Prostate gland (tissue), 2 donors: Measurements from ENCODE around the gene GOLIM4. TPM values are rescaled to one million over a fixed set of nuclear protein-coding genes. Genes with fewer than 3 reads are reported as not detected.
"Not testable (repeated sequence)": the region's sequence is repeated elsewhere in the genome, so short reads cannot be mapped to it uniquely, and the experiment has no call there.

Experiments
- DNase-seq: peaks from one replicate; pipeline ENCODE4 v3.0.0-alpha.2; 2019; ENCODE audit warnings: low spot score
- H3K27ac ChIP-seq, 2 donors: fragments of 200-600 bp; sonication (generic); 2 replicates each; pipeline ENCODE4 v1.5.1; 2017 to 2019
- H3K27me3 ChIP-seq: fragments of 200-600 bp; sonication (generic); replicated peaks from 2 replicates; pipeline ENCODE4 v1.5.1; 2019; ENCODE audit not compliant: insufficient read depth
- H3K36me3 ChIP-seq, 2 donors: fragments of 200-600 bp; sonication (generic); 1 replicate in 1 of 2; 2 replicates in 1 of 2; pipeline versions ENCODE4 v1.5.1 to v1.8.1; 2017 to 2019
- H3K4me1 ChIP-seq: fragments of 200-600 bp; sonication (generic); replicated peaks from 2 replicates; pipeline ENCODE4 v1.5.1; 2019
- H3K4me3 ChIP-seq, 2 donors: fragments of 200-600 bp; sonication (generic); 2 replicates each; pipeline ENCODE4 v1.5.1; 2017 to 2019
- H3K9me3 ChIP-seq: fragments of 200-600 bp; sonication (generic); 2 replicates; pipeline ENCODE4 v1.5.1; 2017
- CTCF ChIP-seq, 4 experiments: fragments of 200-600 bp in 2 of 4; fragments of 450-650 bp in 2 of 4; sonication (generic) in 2 of 4; IDR thresholded peaks; 1 replicate in 3 of 4; 2 replicates in 1 of 4; pipeline ENCODE4 v1.5.1; 2016 to 2019; ENCODE audit warnings: antibody characterized with exemption in 4 of 4, mild to moderate bottlenecking in 2 of 4, moderate library complexity in 2 of 4
- POLR2A ChIP-seq: fragments of 450-650 bp; IDR thresholded peaks from one replicate; pipeline ENCODE4 v1.6.1; 2016; ENCODE audit warnings: antibody characterized with exemption, mild to moderate bottlenecking
- POLR2AphosphoS5 ChIP-seq: sonication (generic); formaldehyde crosslinking; IDR thresholded peaks from one replicate; pipeline ENCODE4 v1.6.1; 2017; ENCODE audit warnings: antibody characterized with exemption
- WGBS: methylation state at CpG from one replicate; pipeline ENCODE4 v1.1.5; 2018; 5-methylcytosine and 5-hydroxymethylcytosine counted together
- intact Hi-C: fragments of 100-400 bp; cut with DNase I; formaldehyde crosslinking; loops from one replicate; pipeline ENCODE4 v1.14.2; 2022
- total RNA-seq, 2 donors: library from RNA; depleted of rRNA; stranded (reverse); fragments of >200 nt; gene quantifications; one replicate each; pipeline ENCODE4 v1.1.0, GENCODE V29; 2016

GOLIM4 gene
- total RNA-seq: 10 to 100 TPM; 22.3 to 25.5 TPM

GRCh38 chr3:168095611-168096209, at the start of gene GOLIM4:
Gene GOLIM4 (minus strand): TSS chr3:168095924. CDS start chr3:168095285, 639 bp downstream.
- peak; percentile 94 for DNase-seq
- under 1% methylated on average over 52 of the region's 52 CpGs for WGBS
- TF ChIP-seq POLR2A (peak; percentile 63), CTCF (IDR thresholded peaks at IDR 0.05) (peak in 1 of 4 experiments; percentile 14), POLR2AphosphoS5 (peak; percentile 81)
- intact Hi-C loops: loop anchor here (2.0 to 5.0 kb wide), 2 partner anchors 38 to 69 kb away; no protein-coding TSS in a partner anchor
- Histone ChIP-seq H3K4me3 (peak within 1 kb of the TSS; percentile 65 to 70), H3K4me1 (no peaks in the 10 kb centered on the region), H3K27me3 (no peaks in the 10 kb centered on the region), H3K9me3 (no peaks in the 10 kb centered on the region), H3K27ac (peak within 1 kb of the TSS; percentile 87 to 89), H3K36me3 (no peaks in the 10 kb centered on the region)

- intact Hi-C loops: no loop called here
- 84% methylated on average over 6 of the region's 6 CpGs for WGBS
Observed at GRCh38 chr3:168141405-168141998, 45.8 kb upstream of the GOLIM4 start.

GRCh38 chr3:168139947-168140346, 44.2 kb upstream of the GOLIM4 start:
- TF ChIP-seq POLR2AphosphoS5 (no peak), CTCF (IDR thresholded peaks at IDR 0.05) (no peak), POLR2A (no peak)
- H3K36me3 ChIP-seq: no peaks in the 10 kb centered on the region
- no peak overlapping the region for H3K4me3 ChIP-seq
- no peak overlapping the region for H3K27ac ChIP-seq
- intact Hi-C loops: no loop called here
- no peaks in the 10 kb centered on the region for H3K27me3 ChIP-seq
- DNase-seq: peak; percentile 30
- H3K9me3 ChIP-seq: no peaks in the 10 kb centered on the region
- 42% methylated on average over 3 of the region's 3 CpGs for WGBS
- H3K4me1 ChIP-seq: no peaks in the 10 kb centered on the region

More at GRCh38 chr3:168141405-168141998, 45.8 kb upstream of the GOLIM4 start:
- H3K4me1 ChIP-seq: no peaks in the 10 kb centered on the region
- H3K4me3 ChIP-seq: no peak overlapping the region
- H3K27me3 ChIP-seq: no peaks in the 10 kb centered on the region
- no peak for DNase-seq
- H3K9me3 ChIP-seq: no peaks in the 10 kb centered on the region
- H3K36me3 ChIP-seq: no peaks in the 10 kb centered on the region
- TF ChIP-seq POLR2AphosphoS5 (no peak), CTCF (IDR thresholded peaks at IDR 0.05) (no peak), POLR2A (no peak)
- H3K27ac ChIP-seq: no peak overlapping the region

GRCh38 chr3:168138421-168138820, 42.7 kb upstream of the GOLIM4 start:
- no peaks in the 10 kb centered on the region for H3K36me3 ChIP-seq
- H3K4me1 ChIP-seq: no peaks in the 10 kb centered on the region
- intact Hi-C loops: no loop called here
- no peak overlapping the region for H3K27ac ChIP-seq
- DNase-seq: no peak
- no peak for TF ChIP-seq POLR2A
- TF ChIP-seq POLR2AphosphoS5: no peak
- TF ChIP-seq CTCF (IDR thresholded peaks at IDR 0.05): no peak
- 76% methylated on average over 5 of the region's 5 CpGs for WGBS
- H3K27me3 ChIP-seq: no peaks in the 10 kb centered on the region
- no peak overlapping the region for H3K4me3 ChIP-seq
- H3K9me3 ChIP-seq: no peaks in the 10 kb centered on the region

GRCh38 chr3:168134931-168135330, 39.2 kb upstream of the GOLIM4 start:
- H3K4me1 ChIP-seq: no peaks in the 10 kb centered on the region
- H3K4me3 ChIP-seq: no peak overlapping the region
- no peaks in the 10 kb centered on the region for H3K27me3 ChIP-seq
- no peak overlapping the region for H3K27ac ChIP-seq
- intact Hi-C loops: no loop called here
- DNase-seq: no peak
- no peaks in the 10 kb centered on the region for H3K9me3 ChIP-seq
- TF ChIP-seq CTCF (IDR thresholded peaks at IDR 0.05): no peak
- no peak for TF ChIP-seq POLR2AphosphoS5
- TF ChIP-seq POLR2A: no peak
- H3K36me3 ChIP-seq: no peaks in the 10 kb centered on the region
- WGBS: 82% methylated on average over 5 of the region's 5 CpGs

- H3K36me3 ChIP-seq, H3K27me3 ChIP-seq, H3K4me3 ChIP-seq, H3K27ac ChIP-seq, intact Hi-C loops, H3K9me3 ChIP-seq, DNase-seq, H3K4me1 ChIP-seq: not testable (repeated sequence)
- WGBS: 96% methylated on average over 3 of the region's 3 CpGs
Observed at GRCh38 chr3:168130250-168130649, 34.5 kb upstream of the GOLIM4 start.

GRCh38 chr3:168128463-168128862, 32.7 kb upstream of the GOLIM4 start:
- H3K27ac ChIP-seq, DNase-seq, H3K9me3 ChIP-seq, H3K27me3 ChIP-seq, H3K4me3 ChIP-seq, intact Hi-C loops, H3K4me1 ChIP-seq, H3K36me3 ChIP-seq: not testable (repeated sequence)
- WGBS: over 99% methylated on average over 8 of the region's 8 CpGs
